Gastrocnemius medialis (tissue), 4 donors: ENCODE data around the gene KIRREL1.

ENCODE experiments used
- CTCF ChIP-seq, 5 experiments: fragments of 450-650 bp in 3 of 5; fragments of 200-600 bp in 2 of 5; sonication (generic) in 2 of 5; IDR thresholded peaks in 4 of 5; conservative IDR thresholded peaks in 1 of 5; 1 replicate in 4 of 5; 2 replicates in 1 of 5; pipeline ENCODE4 v1.5.1; 2016 to 2019; ENCODE audit warnings: antibody characterized with exemption in 5 of 5, mild to moderate bottlenecking in 3 of 5, moderate library complexity in 3 of 5
- POLR2A ChIP-seq, 2 donors: fragments of 450-650 bp; IDR thresholded peaks; one replicate each; pipeline ENCODE4 v1.6.1; 2017; ENCODE audit warnings: antibody characterized with exemption in 2 of 2, mild to moderate bottlenecking in 2 of 2, moderate library complexity in 2 of 2

- TF ChIP-seq CTCF (IDR thresholded peaks at IDR 0.05 in 4 of 5, conservative IDR thresholded peaks at IDR 0.05 in 1 of 5) (no peak), POLR2A (IDR thresholded peaks at IDR 0.05) (no peak)
These were observed 43.8 kb downstream of the KIRREL1 start for GRCh38 chr1:158037008-158037865.
